Adrenal gland (tissue), 5 donors: ENCODE data around the gene POLR2C.

Experiments
- POLR2A ChIP-seq, 2 donors: fragments of 450-650 bp; IDR thresholded peaks; one replicate each; pipeline ENCODE4 v1.6.1; 2017; ENCODE audit warnings: antibody characterized with exemption in 2 of 2, mild to moderate bottlenecking in 2 of 2, moderate library complexity in 1 of 2
- TF ChIP-seq, protein P1 (sequence below), 6 experiments: fragments of 450-650 bp in 4 of 6; fragments of 200-600 bp in 2 of 6; sonication (generic) in 1 of 6; IDR thresholded peaks; 1 replicate in 5 of 6; 2 replicates in 1 of 6; pipeline versions ENCODE4 v1.5.1 to v1.8.0; 2016 to 2021; ENCODE audit warnings: antibody characterized with exemption in 6 of 6, mild to moderate bottlenecking in 2 of 6, moderate library complexity in 1 of 6
- donor health status: DM: no; HTN: no; CAD: no.

DNA sequence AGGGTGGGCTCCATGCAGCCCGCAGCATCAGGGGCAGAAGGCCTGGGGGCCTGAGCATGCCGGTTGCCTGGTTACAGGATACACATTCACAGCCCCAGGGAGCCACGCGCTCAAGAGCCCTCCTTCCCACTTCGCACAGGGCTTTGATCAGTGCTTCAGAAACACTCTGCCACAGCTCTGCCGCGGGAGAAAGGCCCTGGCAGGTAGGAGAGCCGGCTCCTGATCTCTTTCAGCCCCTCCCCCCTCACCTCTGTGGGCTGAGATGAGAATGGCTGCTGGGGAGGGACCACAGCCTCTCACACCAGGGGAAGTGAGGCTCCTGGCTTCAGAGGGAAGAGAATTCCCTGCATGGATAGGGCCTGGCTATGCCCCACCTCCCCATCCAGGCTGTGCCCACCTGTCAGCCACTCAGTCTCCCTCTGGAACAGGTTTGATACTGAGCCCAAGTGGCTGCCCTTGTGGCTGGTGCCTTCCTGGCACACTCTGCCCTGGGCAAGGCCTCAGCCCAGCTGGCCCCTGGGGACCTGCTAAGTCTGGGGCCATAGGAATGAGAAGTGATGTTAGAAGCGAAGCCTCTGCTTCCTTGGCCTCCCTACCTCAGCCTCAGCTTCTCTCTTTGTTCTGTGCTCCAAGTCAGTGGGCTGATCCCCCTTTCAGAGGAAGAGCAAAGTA, 15.2 kb downstream of the POLR2C start:
- TF ChIP-seq, protein P1, sequence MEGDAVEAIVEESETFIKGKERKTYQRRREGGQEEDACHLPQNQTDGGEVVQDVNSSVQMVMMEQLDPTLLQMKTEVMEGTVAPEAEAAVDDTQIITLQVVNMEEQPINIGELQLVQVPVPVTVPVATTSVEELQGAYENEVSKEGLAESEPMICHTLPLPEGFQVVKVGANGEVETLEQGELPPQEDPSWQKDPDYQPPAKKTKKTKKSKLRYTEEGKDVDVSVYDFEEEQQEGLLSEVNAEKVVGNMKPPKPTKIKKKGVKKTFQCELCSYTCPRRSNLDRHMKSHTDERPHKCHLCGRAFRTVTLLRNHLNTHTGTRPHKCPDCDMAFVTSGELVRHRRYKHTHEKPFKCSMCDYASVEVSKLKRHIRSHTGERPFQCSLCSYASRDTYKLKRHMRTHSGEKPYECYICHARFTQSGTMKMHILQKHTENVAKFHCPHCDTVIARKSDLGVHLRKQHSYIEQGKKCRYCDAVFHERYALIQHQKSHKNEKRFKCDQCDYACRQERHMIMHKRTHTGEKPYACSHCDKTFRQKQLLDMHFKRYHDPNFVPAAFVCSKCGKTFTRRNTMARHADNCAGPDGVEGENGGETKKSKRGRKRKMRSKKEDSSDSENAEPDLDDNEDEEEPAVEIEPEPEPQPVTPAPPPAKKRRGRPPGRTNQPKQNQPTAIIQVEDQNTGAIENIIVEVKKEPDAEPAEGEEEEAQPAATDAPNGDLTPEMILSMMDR (IDR thresholded peaks at IDR 0.05), result no peak
- TF ChIP-seq POLR2A (IDR thresholded peaks at IDR 0.05), result no peak
